Measurements from ENCODE around the gene TIMM17A. TPM values are rescaled to one million over a fixed set of nuclear protein-coding genes. Genes with fewer than 3 reads are reported as not detected.

Gene TIMM17A
- total and polyA plus RNA-seq, 2 experiments from 2014 or later = 65.0 to 90.1 TPM

- Histone ChIP-seq H3K27me3 (no peaks in the 10 kb centered on the region), H3K4me3 (no peak overlapping the region), H3K36me3 (replicated peaks; ENCODE audit: insufficient read depth, low read depth) (no peaks in the 10 kb centered on the region), H3K4me2 (peak overlapping the region; percentile 46), H2AFZ (no peak overlapping the region), H3K9me3 (ENCODE audit: low read depth) (no peaks in the 10 kb centered on the region), H3K27ac (peak overlapping the region; percentile 73), H3K79me2 (peaks cover 3% of the 10 kb centered on the region), H3K4me1 (ENCODE audit: insufficient read depth) (peaks cover 18% of the 10 kb centered on the region), H3K9me2 (replicated peaks; ENCODE audit: insufficient read depth) (no peaks in the 10 kb centered on the region), H4K20me1 (ENCODE audit: insufficient read depth, poor library complexity, severe bottlenecking) (no peaks in the 10 kb centered on the region)
- peak; percentile 81 for DNase-seq (ENCODE audit: low spot score)
- WGBS (ENCODE audit: low lambda C conversion rate, missing lambda C conversion rate) = 39% methylated on average over 11 of the region's 11 CpGs
- no peak for TF ChIP-seq EZH2phosphoT487 (IDR thresholded peaks at IDR 0.05; ENCODE audit: low read depth, severe bottlenecking, unreplicated experiment)
- no peak for TF ChIP-seq CTCF (IDR thresholded peaks at IDR 0.05; ENCODE audit: poor library complexity)
- TF ChIP-seq EZH2 (IDR thresholded peaks at IDR 0.05; ENCODE audit: borderline replicate concordance) = no peak
These were observed 38.6 kb upstream of the TIMM17A start for GRCh38 chr1:201916649-201917249.

GRCh38 chr1:201917362-201918033 lies 37.8 kb upstream of the TIMM17A start:
- Histone ChIP-seq H3K4me1 (ENCODE audit: insufficient read depth) (peaks cover 18% of the 10 kb centered on the region), H4K20me1 (ENCODE audit: insufficient read depth, poor library complexity, severe bottlenecking) (no peaks in the 10 kb centered on the region), H3K4me3 (no peak overlapping the region), H3K9me2 (replicated peaks; ENCODE audit: insufficient read depth) (no peaks in the 10 kb centered on the region), H2AFZ (no peak overlapping the region), H3K9me3 (ENCODE audit: low read depth) (no peaks in the 10 kb centered on the region), H3K27me3 (no peaks in the 10 kb centered on the region), H3K4me2 (peak overlapping the region; percentile 46), H3K79me2 (peaks cover 3% of the 10 kb centered on the region), H3K36me3 (replicated peaks; ENCODE audit: insufficient read depth, low read depth) (no peaks in the 10 kb centered on the region), H3K27ac (peak overlapping the region; percentile 73)
- TF ChIP-seq CTCF (IDR thresholded peaks at IDR 0.05; ENCODE audit: poor library complexity) (no peak), EZH2 (IDR thresholded peaks at IDR 0.05; ENCODE audit: borderline replicate concordance) (no peak)
- peak; percentile 58 for DNase-seq (ENCODE audit: low spot score)
- WGBS (ENCODE audit: low lambda C conversion rate, missing lambda C conversion rate) = 78% methylated on average over 7 of the region's 7 CpGs

GRCh38 chr1:201918343-201918742 lies 37.0 kb upstream of the TIMM17A start:
- Histone ChIP-seq H3K9me2 (replicated peaks; ENCODE audit: insufficient read depth) (no peaks in the 10 kb centered on the region), H3K4me1 (ENCODE audit: insufficient read depth) (peaks cover 18% of the 10 kb centered on the region), H3K27me3 (no peaks in the 10 kb centered on the region), H3K27ac (peak overlapping the region; percentile 73), H3K4me2 (peak overlapping the region; percentile 20), H3K36me3 (replicated peaks; ENCODE audit: insufficient read depth, low read depth) (no peaks in the 10 kb centered on the region), H3K9me3 (ENCODE audit: low read depth) (no peaks in the 10 kb centered on the region), H2AFZ (no peak overlapping the region), H4K20me1 (ENCODE audit: insufficient read depth, poor library complexity, severe bottlenecking) (no peaks in the 10 kb centered on the region), H3K79me2 (peaks cover 3% of the 10 kb centered on the region), H3K4me3 (no peak overlapping the region)
- 82% methylated on average over 5 of the region's 5 CpGs for WGBS (ENCODE audit: low lambda C conversion rate, missing lambda C conversion rate)
- TF ChIP-seq EZH2 (IDR thresholded peaks at IDR 0.05; ENCODE audit: borderline replicate concordance) (no peak), EZH2phosphoT487 (IDR thresholded peaks at IDR 0.05; ENCODE audit: low read depth, severe bottlenecking, unreplicated experiment) (no peak), CTCF (IDR thresholded peaks at IDR 0.05; ENCODE audit: poor library complexity) (no peak)
- no peak for DNase-seq (ENCODE audit: low spot score)

Data from hepatocyte (in vitro differentiated cells).